Caco-2 (cell line): Measurements from ENCODE around the gene EEPD1. TPM values are rescaled to one million over a fixed set of nuclear protein-coding genes. Genes with fewer than 3 reads are reported as not detected.
"Not testable (repeated sequence)": the region's sequence is repeated elsewhere in the genome, so short reads cannot be mapped to it uniquely, and the experiment has no call there.

Experiments used
- BruUV-seq: library from RNA; stranded (reverse); fragments of 400-500 nt; replicated peaks from 2 replicates; lab custom pipeline; 2021; lab: Mats Ljungman, UMichigan
- CTCF ChIA-PET: fragments of 300-600 bp; sonication (Branson Sonifier 250); formaldehyde crosslinking; loops from one replicate; lab custom pipeline; 2022; ENCODE audit warnings: antibody characterized with exemption; lab: Charles Lee
- POLR2A ChIA-PET: fragments of 300-600 bp; sonication (Branson Sonifier 250); formaldehyde crosslinking; loops from one replicate; lab custom pipeline; 2022; ENCODE audit warnings: antibody characterized with exemption; lab: Charles Lee
- DNase-seq, 2 experiments: peaks; one replicate each; pipeline versions ENCODE4 v3.0.0 to v3.0.0-alpha.2; 2020 to 2022
- H3K27me3 ChIP-seq: replicated peaks from 2 replicates; pipeline ENCODE4 v1.6.0; 2011; ENCODE audit warnings: low read length; ENCODE audit not compliant: control insufficient read depth, insufficient read depth
- H3K36me3 ChIP-seq: 2 replicates; pipeline ENCODE4 v1.5.1; 2011; ENCODE audit warnings: low read length; ENCODE audit not compliant: control insufficient read depth, insufficient read depth
- H3K4me1 ChIP-seq: fragments of 250-450 bp; sonication (Bioruptor Pico); 2 replicates; pipeline ENCODE4 v1.5.1; 2020; ENCODE audit warnings: mild to moderate bottlenecking
- H3K4me3 ChIP-seq: 2 replicates; pipeline ENCODE4 v1.5.1; 2011; ENCODE audit warnings: low read depth, mild to moderate bottlenecking, control low read depth, low read length
- H3K9me3 ChIP-seq: fragments of 250-450 bp; sonication (Bioruptor Pico); 2 replicates; pipeline ENCODE4 v1.5.1; 2020; ENCODE audit warnings: mild to moderate bottlenecking, moderate library complexity
- H3K27ac Mint-ChIP-seq: one replicate; pipeline ENCODE4 v1.8.0; 2022; ENCODE audit warnings: mixed read lengths; ENCODE audit not compliant: unreplicated experiment
- H3K27me3 Mint-ChIP-seq: one replicate; pipeline ENCODE4 v1.8.0; 2022; ENCODE audit warnings: mixed read lengths; ENCODE audit not compliant: insufficient read depth, unreplicated experiment
- H3K36me3 Mint-ChIP-seq: one replicate; pipeline ENCODE4 v1.8.0; 2022; ENCODE audit warnings: mild to moderate bottlenecking, mixed read lengths; ENCODE audit not compliant: insufficient read depth, unreplicated experiment
- H3K4me1 Mint-ChIP-seq: one replicate; pipeline ENCODE4 v1.8.0; 2022; ENCODE audit warnings: low read depth, mixed read lengths; ENCODE audit not compliant: unreplicated experiment
- H3K4me3 Mint-ChIP-seq: one replicate; pipeline ENCODE4 v1.8.0; 2022; ENCODE audit warnings: mild to moderate bottlenecking, moderate library complexity, mixed read lengths; ENCODE audit not compliant: unreplicated experiment
- H3K9me3 Mint-ChIP-seq: one replicate; pipeline ENCODE4 v1.8.0; 2022; ENCODE audit warnings: mixed read lengths; ENCODE audit not compliant: unreplicated experiment
- intact Hi-C: fragments of 100-400 bp; cut with micrococcal nuclease; formaldehyde crosslinking; loops from one replicate; pipeline ENCODE4 v1.10.0; 2022; ENCODE audit not compliant: unreplicated experiment
- total RNA-seq: library from RNA; stranded (reverse); gene quantifications from 2 replicates; pipeline ENCODE4 v1.2.3, GENCODE V29; 2022
- TF ChIP-seq, protein P1 (sequence below), 2 experiments: fragments of 200-600 bp in 1 of 2; IDR thresholded peaks; 1 replicate in 1 of 2; 2 replicates in 1 of 2; pipeline versions ENCODE4 v1.5.1 to v1.8.0; 2011 to 2022; ENCODE audit warnings: antibody characterized with exemption in 1 of 2, control low read depth in 1 of 2, inconsistent platforms in 1 of 2, low read depth in 1 of 2, low read length in 1 of 2, mild to moderate bottlenecking in 1 of 2, moderate library complexity in 1 of 2; ENCODE audit not compliant: insufficient read depth in 1 of 2, severe bottlenecking in 1 of 2, unreplicated experiment in 1 of 2

The EEPD1 gene
- total RNA-seq, 1 experiment from 2014 or later, result 1.8 TPM

- CTCF ChIA-PET, result interaction anchor here (0.6 to 2.7 kb wide), 2 partner anchors 330 to 333 kb away, joined by 3 to 16 read pairs; no protein-coding TSS in a partner anchor
- Histone ChIP-seq H3K9me3 (peaks cover 11% of the 10 kb centered on the region), H3K4me3 (no peak overlapping the region), H3K36me3 (no peaks in the 10 kb centered on the region), H3K4me1 (no peaks in the 10 kb centered on the region), H3K27me3 (no peaks in the 10 kb centered on the region; the same call in 1 of the 2 replicates)
- H3K4me1 Mint-ChIP-seq, result no peaks in the 10 kb centered on the region
- H3K9me3 Mint-ChIP-seq, result no peaks in the 10 kb centered on the region
- DNase-seq, result no peak
- TF ChIP-seq, protein P1, sequence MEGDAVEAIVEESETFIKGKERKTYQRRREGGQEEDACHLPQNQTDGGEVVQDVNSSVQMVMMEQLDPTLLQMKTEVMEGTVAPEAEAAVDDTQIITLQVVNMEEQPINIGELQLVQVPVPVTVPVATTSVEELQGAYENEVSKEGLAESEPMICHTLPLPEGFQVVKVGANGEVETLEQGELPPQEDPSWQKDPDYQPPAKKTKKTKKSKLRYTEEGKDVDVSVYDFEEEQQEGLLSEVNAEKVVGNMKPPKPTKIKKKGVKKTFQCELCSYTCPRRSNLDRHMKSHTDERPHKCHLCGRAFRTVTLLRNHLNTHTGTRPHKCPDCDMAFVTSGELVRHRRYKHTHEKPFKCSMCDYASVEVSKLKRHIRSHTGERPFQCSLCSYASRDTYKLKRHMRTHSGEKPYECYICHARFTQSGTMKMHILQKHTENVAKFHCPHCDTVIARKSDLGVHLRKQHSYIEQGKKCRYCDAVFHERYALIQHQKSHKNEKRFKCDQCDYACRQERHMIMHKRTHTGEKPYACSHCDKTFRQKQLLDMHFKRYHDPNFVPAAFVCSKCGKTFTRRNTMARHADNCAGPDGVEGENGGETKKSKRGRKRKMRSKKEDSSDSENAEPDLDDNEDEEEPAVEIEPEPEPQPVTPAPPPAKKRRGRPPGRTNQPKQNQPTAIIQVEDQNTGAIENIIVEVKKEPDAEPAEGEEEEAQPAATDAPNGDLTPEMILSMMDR (IDR thresholded peaks at IDR 0.05; ENCODE audit: insufficient read depth in 1 of 2, low read depth in 1 of 2, low read length in 1 of 2, severe bottlenecking in 1 of 2, unreplicated experiment in 1 of 2), result no peak
- intact Hi-C loops, result loop anchor here (2.0 kb wide), 2 partner anchors 27 to 401 kb away; no protein-coding TSS in a partner anchor
- no peaks in the 10 kb centered on the region for H3K27me3 Mint-ChIP-seq
- no peaks in the 10 kb centered on the region for H3K36me3 Mint-ChIP-seq
- H3K4me3 Mint-ChIP-seq, result no peak overlapping the region
- POLR2A ChIA-PET, result no interaction called here
- H3K27ac Mint-ChIP-seq, result no peak overlapping the region
- BruUV-seq, result no TSS peak
Observed at GRCh38 chr7:36318116-36318515, 165.1 kb downstream of the EEPD1 start.

GRCh38 chr7:36321284-36321683, 168.2 kb downstream of the EEPD1 start:
- H3K9me3 ChIP-seq, result peaks cover 11% of the 10 kb centered on the region
- H3K27me3 ChIP-seq, DNase-seq, H3K36me3 ChIP-seq, H3K9me3 Mint-ChIP-seq, BruUV-seq, H3K4me1 ChIP-seq, H3K4me1 Mint-ChIP-seq, H3K27ac Mint-ChIP-seq, H3K4me3 ChIP-seq, POLR2A ChIA-PET, H3K36me3 Mint-ChIP-seq, intact Hi-C loops, CTCF ChIA-PET, H3K27me3 Mint-ChIP-seq, H3K4me3 Mint-ChIP-seq: not testable (repeated sequence)

GRCh38 chr7:36336390-36336789, 183.3 kb downstream of the EEPD1 start:
- no peaks in the 10 kb centered on the region for H3K27me3 ChIP-seq
- no TSS peak for BruUV-seq
- H3K4me3 ChIP-seq, result no peak overlapping the region
- ChIA-PET CTCF (no interaction called here), POLR2A (interaction anchor here (0.7 kb wide), 1 partner anchor 150 kb away, joined by 3 read pairs; no protein-coding TSS in a partner anchor)
- Mint-ChIP-seq H3K4me1 (no peaks in the 10 kb centered on the region), H3K36me3 (no peaks in the 10 kb centered on the region), H3K27ac (no peak overlapping the region), H3K27me3 (no peaks in the 10 kb centered on the region), H3K4me3 (no peak overlapping the region), H3K9me3 (no peaks in the 10 kb centered on the region)
- DNase-seq, result no peak
- H3K9me3 ChIP-seq, result no peaks in the 10 kb centered on the region; the same call in 1 of the 2 replicates
- intact Hi-C loops, result no loop called here
- TF ChIP-seq, protein P1 (IDR thresholded peaks at IDR 0.05; ENCODE audit: insufficient read depth in 1 of 2, low read depth in 1 of 2, low read length in 1 of 2, severe bottlenecking in 1 of 2, unreplicated experiment in 1 of 2), result no peak
- no peaks in the 10 kb centered on the region for H3K36me3 ChIP-seq
- H3K4me1 ChIP-seq, result no peaks in the 10 kb centered on the region
